Astrocyte of the cerebellum (primary cell): ENCODE results near the gene MOV10L1.

ENCODE experiments used
- DNase-seq: peaks from one replicate; pipeline ENCODE4 v3.0.0-alpha.2; 2011; ENCODE audit warnings: low read depth
- H3K4me3 ChIP-seq: 2 replicates; pipeline ENCODE4 v1.5.1; 2011; ENCODE audit warnings: mild to moderate bottlenecking, low read depth, low read length, moderate library complexity
- in situ Hi-C: cut with HindIII; loops from 2 replicates; pipeline ENCODE4 v1.10.0; 2017; ENCODE audit warnings: low sequenced_read_pairs
- TF ChIP-seq, protein P1 (sequence below): IDR thresholded peaks from 2 replicates; pipeline ENCODE4 v1.5.1; 2012; ENCODE audit warnings: low read length, low read depth, moderate library complexity, mild to moderate bottlenecking; ENCODE audit errors: missing control alignments

MOV10L1 gene

GRCh38 chr22:50176850-50177536, 87.2 kb downstream of the MOV10L1 start:
- TF ChIP-seq, protein P1, sequence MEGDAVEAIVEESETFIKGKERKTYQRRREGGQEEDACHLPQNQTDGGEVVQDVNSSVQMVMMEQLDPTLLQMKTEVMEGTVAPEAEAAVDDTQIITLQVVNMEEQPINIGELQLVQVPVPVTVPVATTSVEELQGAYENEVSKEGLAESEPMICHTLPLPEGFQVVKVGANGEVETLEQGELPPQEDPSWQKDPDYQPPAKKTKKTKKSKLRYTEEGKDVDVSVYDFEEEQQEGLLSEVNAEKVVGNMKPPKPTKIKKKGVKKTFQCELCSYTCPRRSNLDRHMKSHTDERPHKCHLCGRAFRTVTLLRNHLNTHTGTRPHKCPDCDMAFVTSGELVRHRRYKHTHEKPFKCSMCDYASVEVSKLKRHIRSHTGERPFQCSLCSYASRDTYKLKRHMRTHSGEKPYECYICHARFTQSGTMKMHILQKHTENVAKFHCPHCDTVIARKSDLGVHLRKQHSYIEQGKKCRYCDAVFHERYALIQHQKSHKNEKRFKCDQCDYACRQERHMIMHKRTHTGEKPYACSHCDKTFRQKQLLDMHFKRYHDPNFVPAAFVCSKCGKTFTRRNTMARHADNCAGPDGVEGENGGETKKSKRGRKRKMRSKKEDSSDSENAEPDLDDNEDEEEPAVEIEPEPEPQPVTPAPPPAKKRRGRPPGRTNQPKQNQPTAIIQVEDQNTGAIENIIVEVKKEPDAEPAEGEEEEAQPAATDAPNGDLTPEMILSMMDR = no peak
- in situ Hi-C loops = no loop called here
- H3K4me3 ChIP-seq = no peak overlapping the region
- no peak for DNase-seq

GRCh38 chr22:50177537-50178470, 88.0 kb downstream of the MOV10L1 start:
- no peak for DNase-seq
- no peak overlapping the region for H3K4me3 ChIP-seq
- in situ Hi-C loops = no loop called here
- TF ChIP-seq, protein P1 = no peak

DNA sequence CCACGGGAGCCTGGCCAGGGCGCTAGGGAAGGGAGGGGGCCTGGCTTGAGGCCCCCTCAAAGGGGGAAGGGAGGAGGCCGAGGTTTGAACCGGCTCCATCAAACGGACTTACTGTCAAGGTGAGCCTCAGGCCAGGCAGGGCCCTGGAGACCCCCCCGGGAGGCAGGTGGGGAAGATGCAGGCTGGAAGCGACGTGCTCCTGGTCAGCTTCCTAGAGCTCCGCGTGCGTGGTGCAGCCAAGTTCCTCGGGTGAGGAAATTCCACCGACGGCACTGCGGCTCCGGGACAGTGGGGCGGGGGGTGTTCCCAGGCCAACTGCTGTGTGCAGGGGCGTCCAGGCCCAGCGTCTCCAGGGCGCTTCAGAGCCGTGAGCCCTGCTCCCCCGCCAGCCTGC, 88.7 kb downstream of the MOV10L1 start:
- in situ Hi-C loops = no loop called here
- TF ChIP-seq, protein P1 = no peak
- no peak for DNase-seq
- no peak overlapping the region for H3K4me3 ChIP-seq

DNA sequence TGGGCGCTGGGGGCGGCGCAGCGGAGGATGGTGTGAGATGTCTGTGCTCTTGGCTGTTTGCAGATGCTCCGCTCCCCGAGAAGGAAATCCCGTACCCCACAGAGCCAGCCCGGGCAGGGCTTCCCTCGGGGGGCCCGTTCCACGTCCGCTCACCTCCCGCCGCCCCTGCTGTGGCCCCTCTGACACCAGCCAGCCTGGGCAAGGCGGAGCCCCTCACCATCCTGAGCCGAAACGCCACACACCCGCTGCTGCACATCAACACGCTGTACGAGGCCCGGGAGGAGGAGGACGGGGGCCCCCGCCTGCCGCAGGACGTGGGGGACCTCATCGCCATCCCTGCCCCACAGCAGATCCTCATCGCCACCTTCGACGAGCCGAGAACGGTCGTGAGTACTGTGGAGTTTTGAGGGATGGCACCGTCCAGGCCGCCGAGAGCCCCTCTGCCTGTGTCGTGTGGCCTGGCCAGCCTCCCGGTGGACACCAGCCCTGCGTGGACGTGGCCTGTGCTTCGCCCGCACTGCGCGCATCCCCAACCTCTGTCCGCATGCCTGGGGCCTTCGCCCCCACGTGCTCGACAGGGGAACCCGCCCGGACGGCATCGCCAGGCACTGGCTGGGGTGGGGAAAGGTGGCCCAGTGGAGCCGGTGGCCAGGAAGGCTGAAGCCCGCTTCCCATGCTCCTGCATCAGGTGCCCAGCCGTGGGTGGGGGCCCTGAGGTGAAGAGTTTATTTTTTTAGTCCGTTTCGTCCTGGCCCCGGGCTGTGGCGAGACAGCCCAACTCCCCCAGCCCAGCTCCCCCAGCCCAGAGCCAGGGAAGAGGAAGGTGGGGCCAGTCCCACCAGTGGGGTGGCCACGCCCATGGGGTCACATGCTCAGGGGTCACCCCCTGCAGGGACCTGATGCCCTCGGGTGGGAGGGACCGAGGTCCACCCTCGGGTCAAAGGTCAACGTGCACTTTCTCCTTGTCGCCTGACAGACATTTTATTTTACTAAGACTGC, 89.4 kb downstream of the MOV10L1 start:
- H3K4me3 ChIP-seq = no peak overlapping the region
- in situ Hi-C loops = no loop called here

DNA sequence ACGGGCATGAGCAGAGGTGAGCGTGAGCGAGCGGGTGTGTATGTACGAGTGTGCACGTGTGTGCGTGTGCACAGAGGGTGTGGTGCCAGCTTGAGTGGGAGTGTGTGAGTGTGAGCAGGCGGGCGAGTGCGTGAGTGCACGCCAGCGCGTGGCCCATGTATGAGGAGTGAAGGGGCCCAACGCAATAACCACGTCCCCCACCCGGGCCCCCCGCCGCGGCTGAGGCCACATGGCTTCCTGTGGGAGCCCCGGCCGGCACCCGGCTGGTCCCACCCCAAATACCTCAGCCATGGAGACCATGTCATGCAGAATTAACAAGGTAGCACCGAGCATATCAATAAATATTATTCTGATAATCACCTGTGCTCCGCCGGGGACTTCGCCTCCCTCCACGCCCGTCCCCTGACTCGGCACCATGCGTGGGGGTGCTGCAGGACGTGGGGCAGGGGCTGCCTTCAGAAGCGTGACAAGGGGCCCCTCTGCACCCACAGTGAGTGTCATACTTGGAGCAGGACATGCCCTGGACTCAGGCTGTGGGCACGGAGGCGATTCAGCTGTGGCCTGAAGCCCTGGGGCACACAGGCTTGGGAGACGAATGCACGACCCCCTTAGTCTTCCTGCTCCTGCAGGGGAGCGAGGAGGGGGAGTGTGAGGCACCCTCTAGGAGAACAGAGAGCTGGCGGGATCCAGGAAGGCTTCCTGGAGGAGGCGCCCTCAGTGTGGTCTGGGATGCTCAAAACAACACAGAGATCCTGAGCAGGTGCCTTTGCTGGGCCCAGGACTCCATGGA, 90.3 kb downstream of the MOV10L1 start:
- TF ChIP-seq, protein P1 = no peak
- DNase-seq = no peak
- in situ Hi-C loops = no loop called here
- H3K4me3 ChIP-seq = no peak overlapping the region

More for the DNA sequence above, 89.4 kb downstream of the MOV10L1 start:
- DNase-seq = no peak
- TF ChIP-seq, protein P1 = no peak
